Activated naive CD4-positive, alpha-beta T cell treated with anti-CD3 and anti-CD28 coated beads for 36 hours (primary cell): ENCODE measurements around the gene SNAP29. TPM values are rescaled to one million over a fixed set of nuclear protein-coding genes. Genes with fewer than 3 reads are reported as not detected.
"Not testable (repeated sequence)": the region's sequence is repeated elsewhere in the genome, so short reads cannot be mapped to it uniquely, and the experiment has no call there.

ENCODE experiments used
- CTCF ChIA-PET: fragments of 350-600 bp; sonication (Branson Sonifier 250); formaldehyde crosslinking; loops from one replicate; lab custom pipeline; 2021; ENCODE audit warnings: antibody characterized with exemption; lab: Charles Lee
- DNase-seq: peaks from one replicate; pipeline ENCODE4 v3.0.0-alpha.2; 2020
- H3K27ac Mint-ChIP-seq: one replicate; pipeline ENCODE4 v1.8.0; 2021; ENCODE audit warnings: mild to moderate bottlenecking, mixed read lengths
- H3K27me3 Mint-ChIP-seq: one replicate; pipeline ENCODE4 v1.8.0; 2021; ENCODE audit warnings: low read depth, mixed read lengths
- H3K36me3 Mint-ChIP-seq: one replicate; pipeline ENCODE4 v1.8.0; 2021; ENCODE audit warnings: low read depth, mixed read lengths
- H3K4me1 Mint-ChIP-seq: one replicate; pipeline ENCODE4 v1.8.0; 2021; ENCODE audit warnings: low read depth, mixed read lengths
- H3K4me3 Mint-ChIP-seq: one replicate; pipeline ENCODE4 v1.8.0; 2021; ENCODE audit warnings: mild to moderate bottlenecking, moderate library complexity, mixed read lengths
- H3K9me3 Mint-ChIP-seq: one replicate; pipeline ENCODE4 v1.8.0; 2021; ENCODE audit warnings: mixed read lengths
- intact Hi-C: fragments of 100-400 bp; cut with micrococcal nuclease; formaldehyde crosslinking; loops from one replicate; pipeline ENCODE4 v1.15.1; 2023
- total RNA-seq, 2 experiments: library from RNA; stranded (reverse); gene quantifications; one replicate each; pipeline ENCODE4 v1.2.3, GENCODE V29; 2021

Gene SNAP29
- total RNA-seq, 2 experiments from 2014 or later, result 22.1 to 24.2 TPM

DNA sequence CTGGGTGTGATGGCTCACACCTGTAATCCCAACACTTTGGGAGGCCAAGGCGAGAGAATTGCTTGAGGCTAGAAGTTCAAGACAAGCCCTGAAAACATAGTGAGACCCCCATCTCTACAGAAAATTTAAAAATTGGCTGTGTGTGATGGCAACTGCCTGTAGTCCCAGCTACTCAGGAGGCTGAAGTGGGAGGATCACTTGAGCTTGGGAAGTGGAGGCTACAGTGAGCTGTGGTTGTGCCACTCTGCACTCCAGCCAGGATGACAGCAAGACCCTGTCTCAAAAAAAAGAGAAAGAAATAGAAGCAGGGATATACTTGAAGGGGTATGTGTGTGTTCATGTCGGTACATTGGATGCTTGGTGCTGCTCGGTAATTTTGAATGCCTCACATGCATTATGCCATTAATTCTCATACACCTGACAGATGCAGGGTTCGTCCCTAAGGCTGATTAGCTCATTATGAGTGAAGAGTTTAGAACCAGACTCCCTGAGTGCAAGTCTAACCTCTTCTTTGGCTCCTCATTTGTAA, 72.4 kb downstream of the SNAP29 start:
- DNase-seq, result no peak
- Mint-ChIP-seq H3K4me3 (no peak overlapping the region), H3K27me3 (no peaks in the 10 kb centered on the region), H3K27ac (no peak overlapping the region), H3K36me3 (peaks cover 39% of the 10 kb centered on the region), H3K9me3 (peaks cover 4% of the 10 kb centered on the region), H3K4me1 (peaks cover 60% of the 10 kb centered on the region)
- CTCF ChIA-PET, result interaction anchor here (0.7 kb wide), 1 partner anchor 32 kb away, joined by 4 read pairs; no protein-coding TSS in a partner anchor
- intact Hi-C loops, result no loop called here

- Mint-ChIP-seq H3K4me3 (no peak overlapping the region), H3K36me3 (peaks cover 49% of the 10 kb centered on the region), H3K27ac (no peak overlapping the region), H3K27me3 (no peaks in the 10 kb centered on the region), H3K4me1 (peaks cover 65% of the 10 kb centered on the region), H3K9me3 (peaks cover 4% of the 10 kb centered on the region)
- DNase-seq, result no peak
- CTCF ChIA-PET, result interaction anchor here (0.6 kb wide), 1 partner anchor 69 kb away, joined by 3 read pairs; no protein-coding TSS in a partner anchor
- intact Hi-C loops, result no loop called here
Measured at GRCh38 chr22:20933910-20934309, 75.1 kb downstream of the SNAP29 start.

DNA sequence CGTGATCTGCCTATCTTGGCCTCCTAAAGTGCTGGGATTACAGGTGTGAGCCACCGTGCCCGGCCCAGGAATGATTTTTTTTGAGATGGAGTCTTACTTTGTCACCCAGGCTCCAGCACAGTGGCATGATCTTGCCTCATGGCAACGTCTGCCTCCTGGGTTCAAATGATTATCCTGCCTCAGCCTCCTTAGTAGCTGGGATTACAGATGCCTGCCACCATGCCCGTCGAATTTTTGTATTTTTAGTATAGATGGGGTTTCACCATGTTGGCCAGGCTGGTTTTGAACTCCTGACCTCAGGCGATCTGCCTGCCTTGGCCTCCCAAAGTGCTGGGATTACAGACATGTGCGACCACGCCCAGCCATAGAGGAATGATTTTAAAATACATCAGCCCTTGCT, 76.2 kb downstream of the SNAP29 start:
- peaks cover 47% of the 10 kb centered on the region for H3K36me3 Mint-ChIP-seq
- H3K9me3 Mint-ChIP-seq, DNase-seq, H3K27me3 Mint-ChIP-seq, intact Hi-C loops, H3K4me3 Mint-ChIP-seq, H3K27ac Mint-ChIP-seq: not testable (repeated sequence)
- CTCF ChIA-PET, result interaction anchor here (0.6 kb wide), 1 partner anchor 41 kb away, joined by 5 read pairs; no protein-coding TSS in a partner anchor
- peaks cover 64% of the 10 kb centered on the region for H3K4me1 Mint-ChIP-seq

GRCh38 chr22:20935780-20936539, 77.2 kb downstream of the SNAP29 start:
- Mint-ChIP-seq H3K4me1 (peaks cover 72% of the 10 kb centered on the region), H3K36me3 (peaks cover 46% of the 10 kb centered on the region)
- H3K27ac Mint-ChIP-seq, intact Hi-C loops, DNase-seq, H3K9me3 Mint-ChIP-seq, H3K4me3 Mint-ChIP-seq, H3K27me3 Mint-ChIP-seq, CTCF ChIA-PET: not testable (repeated sequence)

DNA sequence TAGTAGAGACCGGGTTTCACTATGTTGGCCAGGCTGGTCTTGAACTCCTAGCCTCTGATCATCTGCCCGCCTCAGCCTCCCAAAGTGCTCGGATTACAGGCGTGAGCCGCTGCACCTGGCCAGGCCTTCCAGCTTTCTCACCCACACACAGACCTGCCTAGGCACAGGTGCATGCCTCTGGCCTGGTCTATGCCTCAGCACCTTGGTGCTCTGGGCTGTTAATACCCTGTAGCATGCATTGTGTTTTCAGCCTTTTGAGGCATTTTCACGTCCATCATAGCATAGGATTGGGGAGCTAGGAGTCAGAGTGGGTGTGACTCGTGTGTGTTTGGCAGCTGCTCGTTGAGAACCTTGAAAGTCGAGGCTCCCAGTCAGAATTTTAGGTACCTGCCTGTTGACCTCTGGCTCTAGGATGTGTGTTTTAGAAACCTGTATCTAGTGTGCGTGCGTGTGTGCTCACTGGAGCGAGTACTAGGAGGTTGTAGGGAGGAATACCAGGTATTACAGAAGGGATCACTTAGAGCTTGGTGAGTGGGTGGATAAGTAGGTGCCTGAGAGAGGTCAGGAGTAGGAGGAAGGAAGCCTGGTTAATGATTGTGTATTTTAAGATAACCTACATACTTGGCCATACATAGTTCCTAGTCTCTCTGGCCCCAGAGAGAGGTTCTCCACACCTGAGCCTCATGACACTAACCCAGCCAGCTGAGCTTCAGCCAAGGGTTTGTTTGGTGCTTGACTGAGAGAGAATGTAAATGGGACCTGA, 78.4 kb downstream of the SNAP29 start:
- no peak overlapping the region for H3K27ac Mint-ChIP-seq
- CTCF ChIA-PET, result interaction anchor here (1.0 kb wide), 1 partner anchor 16 kb away, joined by 3 read pairs; no protein-coding TSS in a partner anchor
- intact Hi-C loops, result no loop called here
- DNase-seq, result no peak
- H3K9me3 Mint-ChIP-seq, result no peaks in the 10 kb centered on the region
- H3K36me3 Mint-ChIP-seq, result peaks cover 50% of the 10 kb centered on the region
- H3K4me1 Mint-ChIP-seq, result peaks cover 71% of the 10 kb centered on the region
- no peak overlapping the region for H3K4me3 Mint-ChIP-seq
- no peaks in the 10 kb centered on the region for H3K27me3 Mint-ChIP-seq

- no peak for DNase-seq
- Mint-ChIP-seq H3K27ac (no peak overlapping the region), H3K27me3 (no peaks in the 10 kb centered on the region), H3K4me1 (peaks cover 73% of the 10 kb centered on the region), H3K9me3 (no peaks in the 10 kb centered on the region), H3K4me3 (no peak overlapping the region), H3K36me3 (peaks cover 52% of the 10 kb centered on the region)
- intact Hi-C loops, result no loop called here
- CTCF ChIA-PET, result interaction anchor here (0.6 to 1.0 kb wide), 2 partner anchors 17 to 84 kb away, joined by 3 read pairs; no protein-coding TSS in a partner anchor
Measured at GRCh38 chr22:20937794-20938671, 79.2 kb downstream of the SNAP29 start.

- Mint-ChIP-seq H3K36me3 (peaks cover 41% of the 10 kb centered on the region), H3K4me1 (peaks cover 72% of the 10 kb centered on the region)
- H3K27ac Mint-ChIP-seq, H3K9me3 Mint-ChIP-seq, H3K4me3 Mint-ChIP-seq, H3K27me3 Mint-ChIP-seq, CTCF ChIA-PET, DNase-seq: not testable (repeated sequence)
- intact Hi-C loops, result loop anchor here (10.0 kb wide), 1 partner anchor 125 kb away; no protein-coding TSS in a partner anchor
Measured at GRCh38 chr22:20939457-20940185, 80.8 kb downstream of the SNAP29 start.

DNA sequence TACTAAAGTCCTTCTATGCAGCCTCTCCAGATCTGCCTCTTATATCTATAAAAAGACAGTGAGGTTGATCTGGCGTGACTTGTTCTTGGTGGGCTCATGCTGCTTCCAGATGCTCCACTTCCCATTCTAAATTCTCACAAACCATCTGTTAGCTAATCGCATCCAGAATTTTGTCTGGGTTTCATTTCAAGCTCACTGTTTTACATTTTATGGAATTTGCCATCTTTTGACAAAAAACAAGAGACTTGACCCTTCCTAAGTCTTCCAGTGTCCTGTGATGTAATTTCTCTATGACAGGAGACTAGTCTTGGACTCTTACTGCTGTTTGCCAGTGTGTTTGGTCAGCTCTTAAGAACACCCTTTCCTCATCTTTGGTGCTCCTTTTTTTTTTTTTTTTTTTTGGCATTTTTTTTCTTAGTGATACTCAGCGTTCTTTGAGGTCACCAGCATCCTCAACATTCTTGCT, 81.4 kb downstream of the SNAP29 start:
- H3K4me1 Mint-ChIP-seq, result peaks cover 72% of the 10 kb centered on the region
- intact Hi-C loops, result loop anchor here (10.0 kb wide), 1 partner anchor 125 kb away; no protein-coding TSS in a partner anchor
- no peaks in the 10 kb centered on the region for H3K27me3 Mint-ChIP-seq
- CTCF ChIA-PET, result no interaction called here
- H3K27ac Mint-ChIP-seq, result no peak overlapping the region
- H3K4me3 Mint-ChIP-seq, result no peak overlapping the region
- peaks cover 36% of the 10 kb centered on the region for H3K36me3 Mint-ChIP-seq
- no peaks in the 10 kb centered on the region for H3K9me3 Mint-ChIP-seq
- no peak for DNase-seq

Other genes starting within 250 kb of the SNAP29 start
- gene SERPIND1, start 84.9 kb upstream of the SNAP29 start, total RNA-seq, result not detected
- 10 to 100 TPM; 55.0 to 63.7 TPM for gene PI4KA, start 196 bp upstream of the SNAP29 start, total RNA-seq
- 10 to 100 TPM; 60.5 to 62.2 TPM for gene CRKL, start 58.4 kb downstream of the SNAP29 start, total RNA-seq
- gene AIFM3, start 108.2 kb downstream of the SNAP29 start, total RNA-seq, result under 1 TPM; 0.07 to 0.10 TPM
- gene LZTR1, start 123.3 kb downstream of the SNAP29 start, total RNA-seq, result 10 to 100 TPM; 23.1 to 27.4 TPM
- gene THAP7, start 143.1 kb downstream of the SNAP29 start, total RNA-seq, result 10 to 100 TPM; 20.4 to 21.2 TPM
- gene P2RX6, start 156.2 kb downstream of the SNAP29 start, total RNA-seq, result under 1 TPM in 1 of 2 experiments, not detected in 1; 0.12 TPM
- gene SLC7A4, start 173.6 kb downstream of the SNAP29 start, total RNA-seq, result not detected
- not detected for gene LRRC74B, start 186.9 kb downstream of the SNAP29 start, total RNA-seq